ENCODE measurements around the gene ZSCAN23. TPM values are rescaled to one million over a fixed set of nuclear protein-coding genes. Genes with fewer than 3 reads are reported as not detected.
"Not testable (repeated sequence)": the region's sequence is repeated elsewhere in the genome, so short reads cannot be mapped to it uniquely, and the experiment has no call there.

The ZSCAN23 gene
- total RNA-seq, 1 donor from 2014 or later = 0.50 TPM

DNA sequence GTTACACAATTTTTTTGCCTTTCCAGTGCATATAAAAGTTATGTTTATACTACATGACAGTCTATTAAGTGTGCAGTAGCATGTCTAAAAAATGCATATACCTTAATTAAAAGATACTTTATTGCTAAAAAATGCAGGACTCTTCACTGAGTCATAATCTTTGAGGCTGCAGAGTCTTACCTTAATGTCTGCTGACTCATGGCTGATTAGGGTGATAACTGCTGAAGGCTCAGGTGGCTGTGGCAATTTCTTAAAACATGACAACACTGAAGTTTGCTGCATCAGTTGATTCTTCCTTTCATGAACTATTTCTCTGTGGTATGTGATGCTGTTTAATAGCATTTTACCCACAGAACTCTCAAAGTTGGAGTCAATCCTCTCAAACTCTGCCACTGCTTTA lies 19.1 kb downstream of the ZSCAN23 start:
- DNase-seq (ENCODE audit: low spot score) = no peak
- Mint-ChIP-seq H3K4me1 (ENCODE audit: low read depth) (peaks cover 25% of the 10 kb centered on the region), H3K4me3 (ENCODE audit: low read depth) (no peak overlapping the region), H3K27ac (no peak overlapping the region), H3K36me3 (ENCODE audit: low read depth) (no peaks in the 10 kb centered on the region), H3K27me3 (ENCODE audit: low read depth) (peaks cover 57% of the 10 kb centered on the region), H3K9me3 (peaks cover 14% of the 10 kb centered on the region)
- intact Hi-C loops (cut with micrococcal nuclease) = no loop called here

GRCh38 chr6:28423546-28423945 lies 19.7 kb downstream of the ZSCAN23 start:
- H3K4me1 Mint-ChIP-seq (ENCODE audit: low read depth) = peaks cover 25% of the 10 kb centered on the region
- peaks cover 14% of the 10 kb centered on the region for H3K9me3 Mint-ChIP-seq
- H3K27ac Mint-ChIP-seq = no peak overlapping the region
- H3K27me3 Mint-ChIP-seq (ENCODE audit: low read depth) = peaks cover 54% of the 10 kb centered on the region
- H3K4me3 Mint-ChIP-seq (ENCODE audit: low read depth) = no peak overlapping the region
- intact Hi-C loops (cut with micrococcal nuclease) = no loop called here
- no peaks in the 10 kb centered on the region for H3K36me3 Mint-ChIP-seq (ENCODE audit: low read depth)
- no peak for DNase-seq (ENCODE audit: low spot score)

DNA sequence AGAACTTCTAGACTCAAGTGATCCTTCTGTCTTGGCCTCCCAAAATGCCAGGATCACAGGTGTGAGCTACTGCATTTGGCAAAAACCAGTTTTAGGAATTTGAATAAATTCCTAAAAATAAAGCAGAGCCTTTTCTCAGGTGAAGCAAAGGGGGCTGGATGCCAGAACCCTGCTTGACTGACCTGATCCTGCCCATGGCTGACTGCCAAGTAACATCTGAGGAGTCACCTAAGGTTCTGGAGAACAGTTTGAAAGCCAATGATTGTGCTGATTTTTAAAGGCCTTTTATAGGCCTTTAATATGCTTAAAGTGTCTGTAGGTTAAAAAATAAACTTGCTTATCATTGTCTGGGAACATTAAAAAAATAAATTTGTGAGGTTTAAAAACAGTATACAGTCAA lies 29.6 kb downstream of the ZSCAN23 start:
- peaks cover 4% of the 10 kb centered on the region for H3K9me3 Mint-ChIP-seq
- H3K4me3 Mint-ChIP-seq (ENCODE audit: low read depth) = no peak overlapping the region
- H3K4me1 Mint-ChIP-seq (ENCODE audit: low read depth) = peaks cover 2% of the 10 kb centered on the region
- peaks cover 19% of the 10 kb centered on the region for H3K27me3 Mint-ChIP-seq (ENCODE audit: low read depth)
- H3K27ac Mint-ChIP-seq = no peak overlapping the region
- H3K36me3 Mint-ChIP-seq (ENCODE audit: low read depth) = no peaks in the 10 kb centered on the region
- intact Hi-C loops (cut with micrococcal nuclease) = no loop called here
- DNase-seq (ENCODE audit: low spot score) = no peak

DNA sequence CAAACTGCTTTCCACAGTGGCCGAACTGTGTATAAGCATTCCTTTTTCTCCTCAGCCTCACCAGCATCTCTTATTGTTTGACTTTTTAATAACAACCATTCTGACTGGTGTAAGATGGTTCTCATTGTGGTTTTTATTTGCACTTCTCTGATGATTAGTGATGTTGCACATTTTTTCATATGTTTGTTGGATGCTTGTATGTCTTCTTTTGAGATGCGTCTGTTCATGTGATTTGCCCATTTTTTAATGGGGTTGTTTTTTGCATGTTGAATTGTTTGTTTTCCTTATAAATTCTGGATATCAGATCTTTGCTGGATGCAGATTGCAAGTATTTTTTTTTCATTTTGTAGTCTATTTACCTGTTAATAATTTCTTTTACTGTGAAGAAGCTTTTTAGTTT lies 32.5 kb downstream of the ZSCAN23 start:
- Mint-ChIP-seq H3K27me3 (ENCODE audit: low read depth) (peaks cover 23% of the 10 kb centered on the region), H3K27ac (no peak overlapping the region), H3K4me1 (ENCODE audit: low read depth) (peaks cover 20% of the 10 kb centered on the region), H3K36me3 (ENCODE audit: low read depth) (no peaks in the 10 kb centered on the region), H3K9me3 (peaks cover 4% of the 10 kb centered on the region), H3K4me3 (ENCODE audit: low read depth) (no peak overlapping the region)
- intact Hi-C loops (cut with micrococcal nuclease) = no loop called here
- no peak for DNase-seq (ENCODE audit: low spot score)

GRCh38 chr6:28408076-28408802 lies 35.1 kb downstream of the ZSCAN23 start:
- H3K4me1 Mint-ChIP-seq (ENCODE audit: low read depth) = peaks cover 21% of the 10 kb centered on the region
- no peak for DNase-seq (ENCODE audit: low spot score)
- peaks cover 4% of the 10 kb centered on the region for H3K9me3 Mint-ChIP-seq
- no peaks in the 10 kb centered on the region for H3K36me3 Mint-ChIP-seq (ENCODE audit: low read depth)
- no peak overlapping the region for H3K4me3 Mint-ChIP-seq (ENCODE audit: low read depth)
- intact Hi-C loops (cut with micrococcal nuclease) = no loop called here
- H3K27ac Mint-ChIP-seq = peak overlapping the region; percentile 67
- peaks cover 29% of the 10 kb centered on the region for H3K27me3 Mint-ChIP-seq (ENCODE audit: low read depth)

GRCh38 chr6:28407401-28407800 lies 35.9 kb downstream of the ZSCAN23 start:
- Mint-ChIP-seq H3K27ac (no peak overlapping the region), H3K27me3 (ENCODE audit: low read depth) (peaks cover 34% of the 10 kb centered on the region), H3K4me1 (ENCODE audit: low read depth) (peaks cover 24% of the 10 kb centered on the region), H3K36me3 (ENCODE audit: low read depth) (no peaks in the 10 kb centered on the region), H3K9me3 (peaks cover 4% of the 10 kb centered on the region), H3K4me3 (ENCODE audit: low read depth) (no peak overlapping the region)
- DNase-seq (ENCODE audit: low spot score) = no peak
- intact Hi-C loops (cut with micrococcal nuclease) = no loop called here

- H3K27ac Mint-ChIP-seq; H3K4me3 Mint-ChIP-seq (ENCODE audit: low read depth); H3K9me3 Mint-ChIP-seq; DNase-seq (ENCODE audit: low spot score); H3K36me3 Mint-ChIP-seq (ENCODE audit: low read depth); intact Hi-C loops (cut with micrococcal nuclease): not testable (repeated sequence)
- Mint-ChIP-seq H3K27me3 (ENCODE audit: low read depth) (peaks cover 44% of the 10 kb centered on the region), H3K4me1 (ENCODE audit: low read depth) (peaks cover 31% of the 10 kb centered on the region)
Observed at GRCh38 chr6:28403923-28404322, 39.4 kb downstream of the ZSCAN23 start.

DNA sequence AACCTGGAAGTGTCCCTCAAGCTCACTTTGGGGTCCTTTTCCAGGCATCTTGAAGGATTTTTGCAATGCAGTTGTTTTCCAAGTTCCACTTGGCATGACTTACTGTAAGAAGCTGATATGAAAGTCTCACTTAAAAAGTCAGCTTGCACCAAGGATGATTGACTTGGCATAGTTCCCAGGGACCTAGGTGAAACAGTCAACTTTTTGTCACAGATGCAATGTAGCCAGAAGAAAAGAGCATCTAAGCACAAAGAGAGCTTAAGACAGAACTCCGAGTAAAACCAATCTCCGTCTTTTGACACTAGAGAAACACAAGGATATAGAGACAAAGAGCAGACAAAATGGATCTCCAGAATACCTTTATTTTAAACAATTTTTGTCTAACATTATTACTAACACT lies 41.1 kb downstream of the ZSCAN23 start:
- Mint-ChIP-seq H3K27ac (no peak overlapping the region), H3K4me3 (ENCODE audit: low read depth) (no peak overlapping the region), H3K27me3 (ENCODE audit: low read depth) (peaks cover 44% of the 10 kb centered on the region), H3K36me3 (ENCODE audit: low read depth) (peaks cover 21% of the 10 kb centered on the region), H3K9me3 (no peaks in the 10 kb centered on the region), H3K4me1 (ENCODE audit: low read depth) (peaks cover 28% of the 10 kb centered on the region)
- intact Hi-C loops (cut with micrococcal nuclease) = no loop called here
- DNase-seq (ENCODE audit: low spot score) = no peak

GRCh38 chr6:28401172-28401571 lies 42.1 kb downstream of the ZSCAN23 start:
- DNase-seq (ENCODE audit: low spot score) = no peak
- no peak overlapping the region for H3K27ac Mint-ChIP-seq
- H3K27me3 Mint-ChIP-seq (ENCODE audit: low read depth) = peaks cover 41% of the 10 kb centered on the region
- H3K4me3 Mint-ChIP-seq (ENCODE audit: low read depth) = peak overlapping the region; percentile 23
- peaks cover 29% of the 10 kb centered on the region for H3K4me1 Mint-ChIP-seq (ENCODE audit: low read depth)
- H3K36me3 Mint-ChIP-seq (ENCODE audit: low read depth) = peaks cover 31% of the 10 kb centered on the region
- H3K9me3 Mint-ChIP-seq = no peaks in the 10 kb centered on the region
- intact Hi-C loops (cut with micrococcal nuclease) = no loop called here

DNA sequence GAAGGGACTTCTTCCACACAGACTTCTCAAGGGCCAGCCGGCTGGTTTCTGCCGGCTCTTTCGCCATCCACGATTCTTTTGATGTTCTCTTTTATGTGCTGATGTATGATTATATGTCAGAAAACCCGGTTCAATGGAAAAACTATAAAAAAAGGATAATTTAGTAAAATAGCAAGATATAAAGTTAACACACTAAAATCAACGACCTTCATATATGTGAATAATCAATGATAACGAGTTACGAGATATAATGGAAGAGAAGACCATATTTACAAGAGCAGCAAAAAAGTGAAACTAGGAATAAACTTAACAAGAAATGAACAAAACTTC lies 43.2 kb downstream of the ZSCAN23 start:
- H3K4me3 Mint-ChIP-seq (ENCODE audit: low read depth) = peak overlapping the region; percentile 90
- H3K4me1 Mint-ChIP-seq (ENCODE audit: low read depth) = peaks cover 36% of the 10 kb centered on the region
- H3K36me3 Mint-ChIP-seq (ENCODE audit: low read depth) = peaks cover 40% of the 10 kb centered on the region
- H3K9me3 Mint-ChIP-seq = no peaks in the 10 kb centered on the region
- H3K27me3 Mint-ChIP-seq (ENCODE audit: low read depth) = peaks cover 36% of the 10 kb centered on the region
- no peak for DNase-seq (ENCODE audit: low spot score)
- intact Hi-C loops (cut with micrococcal nuclease) = no loop called here
- H3K27ac Mint-ChIP-seq = peak overlapping the region; percentile 73

GRCh38 chr6:28399350-28400121 lies 43.8 kb downstream of the ZSCAN23 start, which contains the start of gene ZSCAN12:
Gene ZSCAN12, minus strand, starts transcription at chr6:28399747. Its CDS starts 1,342 bp downstream, at chr6:28398405.
- Mint-ChIP-seq H3K27ac (peak within 1 kb of the TSS; percentile 73), H3K9me3 (no peaks in the 10 kb centered on the region), H3K4me1 (ENCODE audit: low read depth) (peaks cover 36% of the 10 kb centered on the region), H3K4me3 (ENCODE audit: low read depth) (peak within 1 kb of the TSS; percentile 90), H3K27me3 (ENCODE audit: low read depth) (peaks cover 34% of the 10 kb centered on the region), H3K36me3 (ENCODE audit: low read depth) (peaks cover 44% of the 10 kb centered on the region)
- peak; percentile 74 for DNase-seq (ENCODE audit: low spot score)
- intact Hi-C loops (cut with micrococcal nuclease) = loop anchor here (1.0 to 5.0 kb wide), 6 partner anchors 44 to 275 kb away; partner anchors contain the start of genes ZKSCAN3, ZKSCAN8, ZSCAN16 and ZSCAN23

- Mint-ChIP-seq H3K4me1 (ENCODE audit: low read depth) (peaks cover 33% of the 10 kb centered on the region), H3K27ac (no peak overlapping the region), H3K9me3 (peaks cover 7% of the 10 kb centered on the region), H3K27me3 (ENCODE audit: low read depth) (peaks cover 7% of the 10 kb centered on the region), H3K4me3 (ENCODE audit: low read depth) (no peak overlapping the region), H3K36me3 (ENCODE audit: low read depth) (peaks cover 72% of the 10 kb centered on the region)
- intact Hi-C loops (cut with micrococcal nuclease) = loop anchor here (5.0 kb wide), 2 partner anchors 49 to 191 kb away; partner anchors contain the start of gene ZKSCAN3
- DNase-seq (ENCODE audit: low spot score) = no peak
Observed at GRCh38 chr6:28395918-28396317, 47.4 kb downstream of the ZSCAN23 start.

All from activated T-helper 2 cell treated with anti-CD3 and anti-CD28 coated beads, Interferon-gamma antibody, Interleukin-2, Interleukin-4, amounts not matched to agents 10 μg/mL and 5 μg/mL and 100 μg/mL, durations not matched to agents 14 hours and 24 hours and 36 hours (primary cell).